Activated naive CD4-positive, alpha-beta T cell treated with anti-CD3 and anti-CD28 coated beads, Interleukin-2, amount 50 U/mL, for 72 hours (primary cell): ENCODE data around the gene KCNIP3. TPM values are rescaled to one million over a fixed set of nuclear protein-coding genes. Genes with fewer than 3 reads are reported as not detected.

Experiments
- ATAC-seq, 2 donors: fragments of 150-1000 bp; cut with Tn5 transposase; 2 replicates each; pipeline ENCODE4 v1.10.0; 2021; ENCODE audit warnings: mild to moderate bottlenecking in 2 of 2, moderate library complexity in 2 of 2
- DNase-seq, 2 donors: peaks; one replicate each; pipeline ENCODE4 v3.0.0; 2021 to 2022; ENCODE audit warnings: low spot score in 2 of 2
- H3K27ac Mint-ChIP-seq, 2 donors: one replicate each; pipeline ENCODE4 v1.8.0; 2022; ENCODE audit warnings: mild to moderate bottlenecking in 2 of 2, mixed read lengths in 2 of 2
- H3K36me3 Mint-ChIP-seq, 2 donors: one replicate each; pipeline ENCODE4 v1.8.0; 2022; ENCODE audit warnings: mixed read lengths in 2 of 2
- H3K9me3 Mint-ChIP-seq, 2 donors: one replicate each; pipeline ENCODE4 v1.8.0; 2022; ENCODE audit warnings: mixed read lengths in 2 of 2
- total RNA-seq, 2 donors: library from RNA; stranded (reverse); gene quantifications; one replicate each; pipeline ENCODE4 v1.2.3, GENCODE V29; 2022

KCNIP3 gene
- total RNA-seq, 2 donors from 2014 or later, result not detected

DNA sequence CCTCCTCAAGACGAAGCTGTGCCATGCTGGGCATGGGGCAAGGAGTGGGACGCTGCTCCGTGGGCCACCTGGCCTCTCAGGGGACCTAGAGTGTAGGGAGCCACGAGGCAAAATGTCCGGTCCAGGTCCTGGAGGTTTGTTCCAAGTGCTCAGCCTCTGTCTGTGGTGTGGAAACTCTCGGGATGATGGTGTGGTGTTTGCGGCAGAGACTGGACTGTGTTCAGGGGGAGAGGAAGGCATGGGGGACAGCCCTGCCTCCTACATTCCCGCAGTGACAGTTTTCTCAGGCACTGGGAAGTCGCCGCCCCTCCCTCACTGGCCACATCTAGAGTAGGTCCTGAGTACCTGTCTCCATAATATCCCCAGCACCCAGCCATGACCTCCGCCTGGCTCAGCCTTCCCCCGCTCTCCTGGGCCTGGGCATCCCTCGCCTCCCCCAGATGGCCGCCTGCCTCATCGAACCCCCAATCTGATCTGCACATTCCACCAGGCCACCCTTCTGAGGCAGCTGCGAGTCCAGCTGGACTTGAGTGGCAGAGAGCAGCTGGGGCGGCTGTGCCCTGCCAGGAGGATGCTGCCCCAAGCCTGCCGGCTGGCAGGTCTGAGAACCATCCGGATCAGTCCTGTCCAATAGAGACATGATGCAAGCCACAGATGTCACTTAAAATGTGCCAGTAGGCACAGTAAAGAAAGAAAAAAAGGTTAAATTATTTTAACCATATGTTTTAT lies 6.2 kb downstream of the KCNIP3 start:
- no peaks in the 10 kb centered on the region for H3K9me3 Mint-ChIP-seq
- H3K27ac Mint-ChIP-seq, result peak overlapping the region in 1 of 2 donors; percentile 86
- DNase-seq (no peak), ATAC-seq (no peak)
- no peaks in the 10 kb centered on the region for H3K36me3 Mint-ChIP-seq

DNA sequence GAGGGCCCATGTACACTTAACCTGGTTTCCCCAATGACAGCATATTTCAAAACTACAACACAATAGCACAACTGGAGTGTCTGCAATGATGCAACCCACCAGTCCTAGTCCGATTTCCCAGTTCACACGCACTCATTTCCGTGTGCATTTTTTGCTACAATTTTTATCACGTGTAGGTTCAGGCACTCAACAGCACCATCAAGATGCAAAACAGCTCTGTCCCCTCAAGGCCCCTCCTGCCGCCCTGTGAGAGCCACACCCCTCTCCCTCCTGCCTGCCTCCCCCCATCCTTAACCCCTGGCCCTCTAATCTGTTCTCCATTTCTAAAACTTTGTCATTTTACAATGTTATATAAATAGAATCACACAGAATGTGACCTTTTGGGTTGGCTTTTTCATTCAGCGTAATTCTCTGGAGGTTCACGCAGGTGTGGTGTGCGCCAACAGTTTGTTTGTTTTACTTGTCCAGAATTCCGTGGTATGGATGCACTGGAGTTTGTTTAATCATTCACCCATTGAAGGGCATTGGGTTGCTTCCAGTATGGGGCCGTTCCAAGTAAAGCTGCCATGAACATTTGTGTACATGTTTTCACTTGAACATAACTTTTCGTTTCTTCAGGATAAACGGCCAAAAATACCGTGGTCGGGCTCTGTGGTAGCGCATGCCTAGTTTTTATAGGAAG lies 8.4 kb downstream of the KCNIP3 start:
- Mint-ChIP-seq H3K27ac (no peak overlapping the region), H3K9me3 (no peaks in the 10 kb centered on the region), H3K36me3 (no peaks in the 10 kb centered on the region)
- no peak for ATAC-seq
- no peak for DNase-seq

DNA sequence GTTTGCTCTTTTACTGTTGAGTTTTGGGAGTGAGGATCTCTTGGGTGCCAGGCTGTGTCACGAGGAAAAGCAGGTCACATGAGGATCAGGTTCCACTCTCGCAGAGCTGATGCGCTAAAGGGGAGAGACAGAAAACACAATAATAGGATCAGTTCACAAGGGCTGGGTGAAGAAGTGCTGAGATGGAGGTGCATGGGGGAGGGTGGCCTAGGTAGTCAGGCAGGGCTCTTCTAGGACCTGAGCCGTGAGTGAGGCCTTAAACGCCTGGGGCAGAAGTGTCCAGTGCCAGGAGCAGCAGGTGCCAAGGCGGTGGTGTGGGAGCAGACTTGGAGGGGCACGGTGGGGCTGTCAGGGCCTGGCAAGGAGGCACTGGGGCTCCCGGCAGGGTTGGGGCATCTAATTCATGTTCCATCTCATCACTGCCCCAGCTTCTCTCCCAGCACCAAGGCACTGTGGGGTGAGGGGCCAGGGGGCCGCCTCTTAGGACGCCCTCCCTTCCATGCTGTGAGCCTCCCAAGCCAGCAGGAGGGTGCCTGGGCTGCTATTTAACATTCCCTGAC lies 9.3 kb downstream of the KCNIP3 start:
- Mint-ChIP-seq H3K9me3 (no peaks in the 10 kb centered on the region), H3K27ac (no peak overlapping the region), H3K36me3 (no peaks in the 10 kb centered on the region)
- no peak for DNase-seq
- ATAC-seq, result no peak

DNA sequence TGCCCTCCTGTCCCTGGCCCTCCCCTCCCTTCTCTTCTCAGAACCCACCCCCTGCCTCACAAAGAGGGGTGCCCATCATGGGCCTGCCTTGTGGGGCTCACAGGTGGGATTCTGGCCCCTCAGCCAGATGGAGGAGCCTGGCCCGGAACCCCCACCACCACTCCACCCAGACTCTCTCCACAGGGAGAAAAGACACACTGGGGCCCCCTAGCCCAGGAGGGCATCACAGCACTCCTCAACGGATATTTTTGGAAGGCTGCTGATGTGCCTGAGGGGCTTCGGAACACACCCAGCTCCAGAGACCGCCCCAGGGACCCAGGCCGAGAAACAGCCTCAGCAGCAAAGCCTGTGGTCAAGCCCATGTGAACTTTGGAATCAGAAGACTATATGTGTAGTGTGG lies 9.9 kb downstream of the KCNIP3 start:
- Mint-ChIP-seq H3K36me3 (no peaks in the 10 kb centered on the region), H3K9me3 (no peaks in the 10 kb centered on the region), H3K27ac (no peak overlapping the region)
- no peak for ATAC-seq
- no peak for DNase-seq

DNA sequence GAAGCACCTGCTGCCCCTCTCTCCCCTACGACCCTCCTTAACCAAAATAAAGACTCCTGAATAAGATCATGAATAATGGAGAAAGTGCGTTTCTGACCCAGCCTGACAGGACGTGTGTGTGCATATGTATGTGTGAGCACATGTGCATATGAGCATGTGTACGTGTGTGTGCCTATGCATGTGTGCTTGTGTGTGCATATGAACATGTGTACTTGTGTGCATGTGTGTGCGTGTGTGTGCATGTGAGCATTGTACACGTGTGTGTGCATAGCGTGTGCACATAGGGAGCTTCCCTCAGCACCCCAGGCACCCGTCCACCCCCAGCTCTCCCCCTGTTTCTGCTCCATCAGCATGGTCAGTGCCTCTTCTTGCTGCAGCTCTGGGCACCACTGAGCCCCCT lies 10.7 kb downstream of the KCNIP3 start:
- ATAC-seq, result no peak
- no peaks in the 10 kb centered on the region for H3K9me3 Mint-ChIP-seq

DNA sequence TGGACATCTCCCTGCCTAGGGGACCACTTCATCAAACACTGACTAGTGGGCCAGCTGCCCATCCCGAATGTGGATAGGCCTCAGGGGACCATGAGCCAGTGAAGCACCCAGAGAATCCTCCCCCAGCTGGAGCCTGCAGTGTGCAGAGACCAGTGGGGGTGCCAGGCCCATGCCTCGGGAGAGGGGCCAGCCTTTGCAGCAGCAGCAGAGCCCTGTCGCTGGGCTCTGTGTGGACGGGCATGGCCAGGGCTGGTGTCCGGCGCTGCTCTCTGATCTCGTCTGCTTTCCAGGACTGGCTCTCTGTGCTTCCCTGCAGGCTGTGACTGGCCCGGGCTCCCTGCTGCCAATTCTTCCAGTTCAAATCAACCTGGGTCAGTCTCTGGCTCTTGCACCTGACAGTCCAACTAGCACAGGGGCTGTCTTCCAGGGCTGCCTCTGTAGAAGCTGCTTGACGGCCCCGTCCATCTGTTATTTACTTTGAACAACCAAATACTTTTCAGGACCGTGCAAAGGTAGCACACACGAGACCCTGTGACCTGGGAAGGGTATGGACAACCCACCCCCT lies 11.4 kb downstream of the KCNIP3 start:
- Mint-ChIP-seq H3K27ac (no peak overlapping the region), H3K36me3 (no peaks in the 10 kb centered on the region), H3K9me3 (no peaks in the 10 kb centered on the region)
- ATAC-seq (no peak), DNase-seq (no peak)

More for the DNA sequence above, 10.7 kb downstream of the KCNIP3 start:
- DNase-seq, result no peak
- no peaks in the 10 kb centered on the region for H3K36me3 Mint-ChIP-seq
- H3K27ac Mint-ChIP-seq, result no peak overlapping the region

DNA sequence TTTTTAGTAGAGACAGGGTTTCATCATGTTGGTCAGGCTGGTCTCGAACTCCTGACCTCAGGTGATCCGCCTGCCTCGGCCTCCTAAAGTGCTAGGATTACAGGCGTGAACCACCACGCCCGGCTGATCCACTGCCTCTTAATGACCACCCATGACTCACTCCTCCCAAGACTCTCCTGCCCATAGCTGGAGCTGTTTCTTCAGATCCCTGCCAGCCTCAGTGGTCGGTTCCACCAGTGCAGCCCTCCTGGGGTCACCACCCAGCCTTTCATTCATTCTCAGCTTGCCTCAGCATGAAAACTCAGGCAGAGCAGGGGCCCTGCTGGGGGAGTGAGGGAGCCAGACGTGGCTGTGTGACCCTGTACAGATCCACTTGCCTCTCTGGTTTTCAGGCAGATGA lies 12.5 kb downstream of the KCNIP3 start:
- no peak for ATAC-seq
- Mint-ChIP-seq H3K36me3 (no peaks in the 10 kb centered on the region), H3K9me3 (no peaks in the 10 kb centered on the region), H3K27ac (no peak overlapping the region)
- no peak for DNase-seq

DNA sequence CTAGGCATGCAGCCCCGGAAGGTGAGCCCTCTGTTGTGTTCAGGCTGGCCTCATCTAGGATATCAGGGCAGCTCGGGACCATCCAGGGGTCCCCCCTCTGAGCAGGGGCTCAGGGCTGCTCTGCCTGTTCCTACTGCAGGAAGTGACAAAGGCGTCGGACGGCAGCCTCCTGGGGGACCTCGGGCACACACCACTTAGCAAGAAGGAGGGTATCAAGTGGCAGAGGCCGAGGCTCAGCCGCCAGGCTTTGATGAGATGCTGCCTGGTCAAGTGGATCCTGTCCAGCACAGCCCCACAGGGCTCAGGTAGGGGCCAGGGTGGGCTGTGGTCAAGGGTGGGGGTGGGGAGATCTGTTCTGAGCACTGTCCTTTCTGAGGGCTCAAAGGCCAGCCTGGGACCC lies 13.1 kb downstream of the KCNIP3 start:
- H3K36me3 Mint-ChIP-seq, result no peaks in the 10 kb centered on the region
- no peaks in the 10 kb centered on the region for H3K9me3 Mint-ChIP-seq
- ATAC-seq, result no peak
- no peak for DNase-seq
- H3K27ac Mint-ChIP-seq, result no peak overlapping the region

DNA sequence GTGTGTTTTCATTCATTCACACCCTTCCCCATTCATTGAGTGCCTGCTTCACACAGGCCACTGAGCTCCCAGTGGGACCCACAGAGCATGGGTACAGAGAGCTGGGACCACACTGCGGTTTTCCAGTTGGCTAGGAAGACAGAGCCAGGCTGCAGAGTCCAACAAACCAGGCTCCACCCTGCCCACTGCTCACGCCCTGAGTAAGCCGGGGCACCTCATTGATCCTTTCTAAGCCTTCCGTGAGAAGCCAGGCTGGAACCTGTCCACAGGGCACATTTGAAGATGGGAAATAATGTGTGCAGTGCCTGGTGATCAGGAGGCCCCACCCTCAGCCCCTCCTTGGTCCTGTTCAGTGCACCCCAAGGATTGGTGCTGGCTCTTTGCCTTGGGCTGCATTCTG lies 13.5 kb downstream of the KCNIP3 start:
- no peaks in the 10 kb centered on the region for H3K9me3 Mint-ChIP-seq
- DNase-seq, result no peak
- ATAC-seq, result no peak
- no peak overlapping the region for H3K27ac Mint-ChIP-seq
- H3K36me3 Mint-ChIP-seq, result no peaks in the 10 kb centered on the region

DNA sequence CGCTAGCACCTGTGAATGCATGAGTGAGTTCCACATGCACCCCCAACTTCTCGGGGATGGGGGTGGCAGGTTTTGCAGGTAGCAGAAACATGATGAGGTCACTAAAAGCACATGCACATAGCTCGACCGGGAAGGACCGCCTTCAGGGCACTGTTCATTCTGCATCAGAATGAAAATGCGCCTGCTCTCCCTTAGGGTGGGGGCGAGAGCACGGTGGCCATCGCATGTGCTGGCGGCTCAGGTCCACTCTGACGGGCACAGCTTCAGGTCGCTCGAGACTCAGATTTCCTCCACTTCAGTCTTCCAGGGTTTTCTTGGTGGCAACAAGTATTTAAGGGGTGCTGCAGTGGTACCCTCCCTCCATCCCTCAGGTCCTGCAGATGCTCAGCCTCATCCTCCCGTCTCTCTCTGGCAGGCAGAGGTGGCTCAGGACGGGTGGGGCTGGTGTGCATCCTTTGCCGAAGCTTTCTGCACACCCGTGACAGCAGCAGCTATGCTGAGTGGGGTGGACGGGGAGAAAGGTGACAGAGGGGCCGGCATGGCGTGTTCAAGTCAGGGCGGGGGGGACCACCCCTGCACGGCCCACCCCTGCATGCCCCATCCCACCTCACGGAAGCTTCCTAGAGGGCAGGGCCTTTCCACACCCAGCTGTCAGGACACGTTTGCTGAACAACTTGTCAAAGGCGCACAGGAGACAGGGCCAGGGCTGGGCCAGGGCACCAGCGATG lies 14.8 kb downstream of the KCNIP3 start:
- no peak overlapping the region for H3K27ac Mint-ChIP-seq
- no peaks in the 10 kb centered on the region for H3K36me3 Mint-ChIP-seq
- no peak for DNase-seq
- H3K9me3 Mint-ChIP-seq, result no peaks in the 10 kb centered on the region
- ATAC-seq, result no peak

DNA sequence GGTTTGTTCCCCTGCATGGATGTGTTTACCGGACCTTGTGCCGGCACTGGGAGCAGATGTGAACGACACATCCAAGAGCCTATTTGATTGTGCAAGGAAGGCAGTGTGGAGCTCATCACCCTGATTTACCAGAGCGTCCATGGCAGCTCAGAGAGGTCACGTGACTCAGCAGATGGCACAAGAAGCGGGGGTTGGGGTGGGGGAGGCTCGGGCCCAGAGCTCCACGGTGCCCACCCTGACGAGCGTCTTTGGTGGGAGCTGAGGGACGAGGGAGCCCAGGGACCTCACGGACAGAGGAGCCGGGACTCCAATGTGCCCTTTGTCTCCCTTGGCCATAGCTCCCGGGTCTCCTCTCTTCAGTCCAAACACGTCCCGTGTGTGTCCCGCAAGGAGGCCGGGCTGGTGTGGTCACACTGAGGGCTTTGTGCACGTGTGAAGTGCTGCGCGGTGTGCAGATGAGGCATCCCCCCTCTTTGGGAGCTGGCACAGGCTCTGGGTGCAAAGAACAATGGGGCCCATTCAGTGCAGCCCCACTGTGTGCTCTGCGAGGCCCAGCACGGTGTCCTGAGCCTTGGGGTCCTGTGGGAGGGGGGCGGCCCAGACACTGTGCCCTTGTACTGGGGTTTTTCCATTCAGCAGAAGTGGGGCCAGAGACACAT lies 15.5 kb downstream of the KCNIP3 start:
- Mint-ChIP-seq H3K9me3 (no peaks in the 10 kb centered on the region), H3K27ac (no peak overlapping the region), H3K36me3 (no peaks in the 10 kb centered on the region)
- ATAC-seq (no peak), DNase-seq (no peak)

DNA sequence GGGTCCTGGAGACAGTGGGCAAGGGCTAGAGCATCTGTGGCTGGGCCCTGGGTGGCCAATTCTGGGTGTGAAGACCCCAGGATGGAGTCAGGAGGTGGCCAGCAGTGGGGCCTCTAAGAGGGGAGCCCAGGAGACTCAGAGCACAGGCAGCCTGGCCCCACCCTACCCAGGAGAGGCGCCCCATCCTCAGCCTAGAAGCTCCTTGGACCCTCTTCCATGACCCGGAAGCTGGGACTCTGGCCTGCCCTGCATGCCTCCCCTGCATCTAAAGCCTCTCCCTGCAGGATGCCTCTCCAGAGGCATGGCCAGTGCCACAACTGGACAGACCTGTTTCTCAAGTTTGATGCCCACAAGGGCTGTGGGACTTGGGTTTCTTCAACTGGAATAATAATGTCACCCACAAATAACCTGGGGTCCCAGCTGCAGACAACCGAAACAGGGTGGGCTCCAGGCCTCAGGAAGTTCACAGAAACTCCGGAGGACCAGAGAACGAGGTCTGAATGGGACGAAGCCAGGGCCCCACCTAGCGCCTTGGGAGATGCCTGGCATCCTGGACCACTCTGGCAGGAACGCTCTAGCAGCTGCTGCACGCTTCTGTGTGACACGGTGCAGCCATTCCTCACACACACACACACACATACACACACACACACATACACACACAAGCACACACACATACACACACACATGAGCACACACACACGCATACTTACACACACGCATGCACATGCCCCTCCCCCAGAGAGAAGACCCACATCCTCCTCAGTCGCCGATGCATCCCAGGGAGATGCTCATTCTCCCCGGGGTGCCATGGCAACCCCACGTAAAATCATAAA lies 16.4 kb downstream of the KCNIP3 start:
- Mint-ChIP-seq H3K9me3 (no peaks in the 10 kb centered on the region), H3K27ac (no peak overlapping the region), H3K36me3 (no peaks in the 10 kb centered on the region)
- no peak for ATAC-seq
- no peak for DNase-seq

DNA sequence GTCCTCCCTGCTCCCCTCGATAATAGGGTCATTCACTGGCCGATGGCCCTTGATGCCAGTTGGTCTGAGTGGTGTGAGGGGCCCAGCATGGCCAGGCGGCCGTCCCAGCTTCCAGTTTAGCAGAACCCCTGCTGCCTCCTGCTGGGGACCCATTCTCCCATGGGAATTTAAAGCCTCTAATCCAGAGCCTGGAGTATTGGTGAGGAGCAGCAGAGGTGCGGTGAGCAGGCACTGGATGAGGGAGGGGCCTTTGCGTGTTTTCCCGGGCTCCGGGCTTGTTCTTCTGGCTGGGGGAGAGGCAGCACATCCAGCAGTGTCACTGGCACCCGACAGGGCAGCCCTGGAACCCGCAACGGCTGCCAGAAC lies 17.4 kb downstream of the KCNIP3 start:
- H3K27ac Mint-ChIP-seq, result no peak overlapping the region
- ATAC-seq (no peak), DNase-seq (no peak)
- no peaks in the 10 kb centered on the region for H3K9me3 Mint-ChIP-seq
- no peaks in the 10 kb centered on the region for H3K36me3 Mint-ChIP-seq

DNA sequence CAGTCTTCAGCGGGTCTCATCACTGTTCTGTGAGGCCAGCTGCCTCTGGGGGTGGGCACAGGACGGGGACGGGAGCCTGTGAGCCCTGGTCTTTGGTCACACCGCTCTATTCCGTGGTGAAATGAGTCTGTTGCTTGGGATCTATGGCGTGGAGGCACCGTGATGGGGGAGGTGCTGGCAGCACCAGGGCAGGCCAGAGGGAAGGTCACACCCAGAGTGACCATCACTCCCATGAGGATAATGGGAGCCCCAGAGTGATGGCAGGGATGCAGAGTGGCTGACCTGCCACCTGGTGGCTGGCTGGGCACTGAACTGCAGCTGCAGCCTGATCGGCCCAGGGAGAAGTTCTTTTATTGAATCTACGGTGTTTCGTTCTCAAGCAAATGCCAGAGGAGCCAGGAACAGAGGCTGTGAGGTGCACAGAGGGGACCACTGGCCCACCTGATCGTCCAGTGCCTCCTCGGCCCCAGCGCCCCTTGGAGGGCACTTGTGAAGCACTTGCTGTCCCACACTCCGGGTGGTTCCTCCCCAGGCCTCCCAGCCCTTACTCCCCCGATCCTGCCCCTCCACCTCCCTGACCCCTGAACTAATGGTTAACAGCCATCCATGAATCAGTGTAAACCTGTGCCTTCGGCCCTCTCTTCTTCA lies 17.9 kb downstream of the KCNIP3 start:
- DNase-seq (no peak), ATAC-seq (peak in 1 of 2 donors; percentile 31)
- H3K9me3 Mint-ChIP-seq, result no peaks in the 10 kb centered on the region
- H3K27ac Mint-ChIP-seq, result no peak overlapping the region
- H3K36me3 Mint-ChIP-seq, result no peaks in the 10 kb centered on the region

DNA sequence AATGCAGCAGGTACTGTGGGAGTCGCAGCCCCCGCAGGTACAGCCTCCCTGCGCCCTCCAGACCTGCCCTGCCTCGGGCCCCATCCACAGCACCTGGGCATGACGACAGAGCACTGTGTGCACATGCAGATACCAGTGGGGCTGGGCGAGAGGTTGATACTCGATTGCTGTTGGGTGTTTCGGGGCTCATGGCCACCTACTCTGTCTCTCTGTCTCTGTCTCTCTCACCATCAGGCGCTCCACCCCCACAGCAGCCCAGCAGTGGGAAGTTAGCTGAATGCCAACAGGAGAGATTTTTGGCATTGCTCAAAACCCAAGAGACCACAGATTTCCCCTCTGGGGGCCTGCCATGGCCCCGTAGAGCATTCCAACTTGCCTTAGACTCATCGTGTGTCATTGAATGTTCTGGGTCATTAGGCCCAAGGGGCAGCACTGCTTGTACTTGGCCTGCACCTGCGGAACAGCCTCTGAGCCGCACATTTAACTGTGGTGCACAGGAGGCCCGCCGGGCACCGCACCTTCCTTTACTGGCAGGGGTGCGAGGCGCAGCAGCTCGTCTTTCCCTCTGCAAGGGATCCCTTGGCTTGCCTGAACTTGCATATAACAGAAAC lies 18.8 kb downstream of the KCNIP3 start:
- Mint-ChIP-seq H3K9me3 (no peaks in the 10 kb centered on the region), H3K36me3 (no peaks in the 10 kb centered on the region), H3K27ac (peak overlapping the region in 1 of 2 donors; percentile 68)
- no peak for ATAC-seq
- DNase-seq, result no peak
